IMR-90 (cell line): Measurements from ENCODE around the gene DSG1. TPM values are rescaled to one million over a fixed set of nuclear protein-coding genes. Genes with fewer than 3 reads are reported as not detected.

Experiments
- ATAC-seq: fragments of 200-7000 bp; cut with Tn5 transposase; 2 replicates; pipeline ENCODE4 v1.9.1; 2020; ENCODE audit warnings: low read depth, mild to moderate bottlenecking, moderate library complexity
- BruUV-seq: library from RNA; stranded (reverse); fragments of 400-500 nt; replicated peaks from 2 replicates; lab custom pipeline; 2021; lab: Mats Ljungman, UMichigan
- CTCF ChIA-PET: fragments of 300-600 bp; formaldehyde crosslinking; extraction: SDS; loops from one replicate; lab custom pipeline; 2021; ENCODE audit warnings: antibody characterized with exemption; lab: Yijun Ruan, JAX
- POLR2A ChIA-PET: fragments of 300-600 bp; sonication (Branson Sonifier 250); formaldehyde crosslinking; loops from one replicate; lab custom pipeline; 2022; ENCODE audit warnings: antibody characterized with exemption; ENCODE audit not compliant: unreplicated experiment; lab: Charles Lee
- DNase-seq: peaks from one replicate; pipeline ENCODE4 v3.0.0; 2013
- H2AFZ ChIP-seq: replicated peaks from 2 replicates; pipeline ENCODE3; 2013; ENCODE audit warnings: low read length, mild to moderate bottlenecking; ENCODE audit not compliant: poor library complexity
- H2AK5ac ChIP-seq: 2 replicates; pipeline ENCODE4 v1.6.1; 2013; ENCODE audit warnings: low read depth, low read length, inconsistent platforms
- H2AK9ac ChIP-seq: replicated peaks from 2 replicates; pipeline ENCODE3; 2013; ENCODE audit warnings: mild to moderate bottlenecking, low read depth, low read length, moderate library complexity; ENCODE audit not compliant: poor library complexity
- H2BK120ac ChIP-seq: 2 replicates; pipeline ENCODE4 v1.6.1; 2013; ENCODE audit warnings: low read depth, low read length, inconsistent platforms
- H2BK15ac ChIP-seq: 3 replicates; pipeline ENCODE4 v1.6.1; 2013; ENCODE audit warnings: low read depth, low read length, inconsistent platforms
- H2BK20ac ChIP-seq: 2 replicates; pipeline ENCODE4 v1.6.1; 2013; ENCODE audit warnings: low read depth, mild to moderate bottlenecking, inconsistent platforms, low read length, moderate library complexity
- H2BK5ac ChIP-seq: 2 replicates; pipeline ENCODE4 v1.6.1; 2013; ENCODE audit warnings: mild to moderate bottlenecking, low read depth, low read length, inconsistent platforms; ENCODE audit not compliant: poor library complexity, severe bottlenecking
- H3K14ac ChIP-seq: replicated peaks from 2 replicates; pipeline ENCODE4 v1.6.1; 2013; ENCODE audit warnings: low read depth, low read length, inconsistent platforms
- H3K18ac ChIP-seq: 2 replicates; pipeline ENCODE4 v1.6.1; 2013; ENCODE audit warnings: low read depth, low read length, control low read depth
- H3K23ac ChIP-seq: 2 replicates; pipeline ENCODE4 v1.6.1; 2013; ENCODE audit warnings: low read depth, low read length, inconsistent platforms
- H3K27ac ChIP-seq: 2 replicates; pipeline ENCODE4 v1.5.1; 2013; ENCODE audit warnings: mild to moderate bottlenecking, control low read depth, low read length; ENCODE audit not compliant: insufficient read depth
- H3K27me3 ChIP-seq: 2 replicates; pipeline ENCODE4 v1.6.1; 2013; ENCODE audit warnings: low read length; ENCODE audit not compliant: control insufficient read depth, insufficient read depth
- H3K36me3 ChIP-seq: 2 replicates; pipeline ENCODE4 v1.6.1; 2013; ENCODE audit warnings: low read length, mixed read lengths; ENCODE audit not compliant: control insufficient read depth, insufficient read depth
- H3K4ac ChIP-seq: 2 replicates; pipeline ENCODE4 v1.6.1; 2013; ENCODE audit warnings: low read depth, low read length, inconsistent platforms
- H3K4me1 ChIP-seq: 2 replicates; pipeline ENCODE4 v1.6.1; 2013; ENCODE audit warnings: low read length, mixed read lengths; ENCODE audit not compliant: control insufficient read depth, insufficient read depth
- H3K4me2 ChIP-seq: 2 replicates; pipeline ENCODE4 v1.6.1; 2013; ENCODE audit warnings: low read depth, mild to moderate bottlenecking, control low read depth, low read length, moderate library complexity
- H3K4me3 ChIP-seq: 2 replicates; pipeline ENCODE4 v1.5.1; 2013; ENCODE audit warnings: low read depth, mild to moderate bottlenecking, control low read depth, low read length, moderate library complexity; ENCODE audit not compliant: insufficient read depth
- H3K56ac ChIP-seq: 2 replicates; pipeline ENCODE4 v1.6.1; 2013; ENCODE audit warnings: low read length, inconsistent platforms; ENCODE audit not compliant: insufficient read depth; ENCODE audit errors: extremely low read depth
- H3K79me1 ChIP-seq, 2 experiments: 2 replicates each; pipeline ENCODE4 v1.6.1; 2013; ENCODE audit warnings: low read length in 2 of 2, inconsistent platforms in 1 of 2, low read depth in 1 of 2
- H3K9ac ChIP-seq: 2 replicates; pipeline ENCODE4 v1.6.1; 2013; ENCODE audit warnings: low read depth, low read length, control low read depth
- H3K9me1 ChIP-seq: 2 replicates; pipeline ENCODE4 v1.6.1; 2013; ENCODE audit warnings: low read length, inconsistent platforms; ENCODE audit not compliant: insufficient read depth
- H3K9me3 ChIP-seq: 2 replicates; pipeline ENCODE4 v1.6.1; 2013; ENCODE audit warnings: low read length; ENCODE audit not compliant: control insufficient read depth, insufficient read depth
- H4K20me1 ChIP-seq: 2 replicates; pipeline ENCODE4 v1.6.1; 2013; ENCODE audit warnings: low read length, inconsistent platforms; ENCODE audit not compliant: insufficient read depth
- H4K5ac ChIP-seq: 2 replicates; pipeline ENCODE4 v1.6.1; 2013; ENCODE audit warnings: mild to moderate bottlenecking, low read depth, low read length, control low read depth
- H4K8ac ChIP-seq, 2 experiments: 2 replicates each; pipeline ENCODE4 v1.6.1; 2013; ENCODE audit warnings: low read depth in 2 of 2, low read length in 2 of 2, control low read depth in 1 of 2, inconsistent platforms in 1 of 2
- H4K91ac ChIP-seq: 2 replicates; pipeline ENCODE4 v1.6.1; 2013; ENCODE audit warnings: low read depth, low read length, inconsistent platforms; ENCODE audit not compliant: insufficient read depth
- BHLHE40 ChIP-seq: fragments of 150-350 bp; IDR thresholded peaks from 2 replicates; pipeline ENCODE4 v1.6.1; 2016; ENCODE audit warnings: mild to moderate bottlenecking, low read depth, low read length
- CEBPB ChIP-seq: IDR thresholded peaks from 2 replicates; pipeline ENCODE4 v1.6.1; 2012; ENCODE audit warnings: low read depth, low read length, improper control_type of control experiment
- CHD1 ChIP-seq: IDR thresholded peaks from 2 replicates; pipeline ENCODE4 v1.6.1; 2012; ENCODE audit warnings: low read depth, low read length, improper control_type of control experiment
- CTCF ChIP-seq: conservative IDR thresholded peaks from 2 replicates; pipeline ENCODE4 v1.5.1; 2012; ENCODE audit warnings: mild to moderate bottlenecking, low read depth, low read length, improper control_type of control experiment
- ELK1 ChIP-seq: fragments of 150-350 bp; IDR thresholded peaks from 2 replicates; pipeline ENCODE4 v1.6.1; 2016; ENCODE audit warnings: low read depth, mild to moderate bottlenecking, low read length, moderate library complexity, borderline replicate concordance
- FOS ChIP-seq: fragments of 150-350 bp; IDR thresholded peaks from 2 replicates; pipeline ENCODE4 v1.6.1; 2016; ENCODE audit warnings: low read depth, low read length
- MAFK ChIP-seq: IDR thresholded peaks from 2 replicates; pipeline ENCODE4 v1.6.1; 2012; ENCODE audit warnings: low read depth, low read length, improper control_type of control experiment
- MAZ ChIP-seq: IDR thresholded peaks from 2 replicates; pipeline ENCODE4 v1.6.1; 2012; ENCODE audit warnings: low read depth, mild to moderate bottlenecking, low read length, improper control_type of control experiment, moderate library complexity, borderline replicate concordance
- MXI1 ChIP-seq: IDR thresholded peaks from 2 replicates; pipeline ENCODE4 v1.6.1; 2012; ENCODE audit warnings: low read depth, mild to moderate bottlenecking, low read length, moderate library complexity, borderline replicate concordance
- NFE2L2 ChIP-seq: fragments of 150-350 bp; IDR thresholded peaks from 2 replicates; pipeline ENCODE4 v1.6.1; 2016; ENCODE audit warnings: low read depth, mild to moderate bottlenecking, low read length
- POLR2A ChIP-seq: IDR thresholded peaks from 2 replicates; pipeline ENCODE4 v1.6.1; 2012; ENCODE audit warnings: mild to moderate bottlenecking, low read depth, low read length
- RAD21 ChIP-seq: IDR thresholded peaks from 2 replicates; pipeline ENCODE4 v1.6.1; 2012; ENCODE audit warnings: low read length, improper control_type of control experiment
- RCOR1 ChIP-seq: IDR thresholded peaks from 2 replicates; pipeline ENCODE4 v1.6.1; 2012; ENCODE audit warnings: mild to moderate bottlenecking, low read length, improper control_type of control experiment; ENCODE audit not compliant: insufficient replicate concordance
- RFX5 ChIP-seq: IDR thresholded peaks from 2 replicates; pipeline ENCODE4 v1.8.0; 2012; ENCODE audit warnings: low read depth, mild to moderate bottlenecking, low read length, moderate library complexity
- SMC3 ChIP-seq: fragments of 150-350 bp; IDR thresholded peaks from 2 replicates; pipeline ENCODE4 v1.6.1; 2016; ENCODE audit warnings: low read depth, mild to moderate bottlenecking, antibody characterized with exemption, low read length, moderate library complexity
- USF2 ChIP-seq: fragments of 150-350 bp; IDR thresholded peaks from 2 replicates; pipeline ENCODE4 v1.6.1; 2017; ENCODE audit warnings: mild to moderate bottlenecking, antibody characterized with exemption, low read length, low read depth
- WGBS, 2 experiments: methylation state at CpG; one replicate each; pipeline versions ENCODE4 v1.1.5 to v1.1.7; 2013; ENCODE audit warnings: missing lambda C conversion rate in 2 of 2; ENCODE audit not compliant: insufficient read length in 1 of 2; ENCODE audit errors: extremely low coverage in 2 of 2; 5-methylcytosine and 5-hydroxymethylcytosine counted together
- dilution Hi-C: fragments of 300-500 bp; cut with HindIII; formaldehyde crosslinking; loops from one replicate; pipeline ENCODE4 v1.14.3; 2018; ENCODE audit warnings: low sequenced_read_pairs; ENCODE audit not compliant: unreplicated experiment
- in situ Hi-C: fragments of 300-500 bp; cut with MboI; formaldehyde crosslinking; loops from 3 replicates; pipeline ENCODE4 v1.14.3; 2019; ENCODE audit warnings: low sequenced_read_pairs, inconsistent platforms, mixed read lengths
- intact Hi-C: fragments of 100-400 bp; cut with micrococcal nuclease; formaldehyde crosslinking; loops from 2 replicates; pipeline ENCODE4 v1.10.0; 2022
- polyA plus RNA-seq, 3 experiments: library from polyadenylated mRNA; depleted of rRNA; stranded (reverse); fragments of >200 nt; gene quantifications; 2 replicates each; pipeline ENCODE4 v1.2.3, GENCODE V29; 2012; ENCODE audit warnings: low replicate concordance in 1 of 3
- total RNA-seq: library from RNA; depleted of rRNA; stranded (reverse); fragments of >200 nt; gene quantifications from 2 replicates; pipeline ENCODE4 v1.2.3, GENCODE V29; 2012

The DSG1 gene
- total and polyA plus RNA-seq, 2 of the 4 experiments (the other 2 are of a cell fraction): not detected

- H4K8ac ChIP-seq: no peak overlapping the region
- H2AFZ ChIP-seq: no peak overlapping the region
- H3K4me2 ChIP-seq: no peak overlapping the region
- no peak for DNase-seq
- no peak overlapping the region for H2BK15ac ChIP-seq
- no peak for ATAC-seq
- in situ Hi-C loops (no loop called here), intact Hi-C loops (no loop called here), dilution Hi-C loops (no loop called here)
- no peak overlapping the region for H2AK5ac ChIP-seq
- H2BK5ac ChIP-seq: no peak overlapping the region
- H3K14ac ChIP-seq: no peak overlapping the region
- no peak overlapping the region for H3K9ac ChIP-seq
- CTCF ChIA-PET: no interaction called here
- H3K4ac ChIP-seq: no peak overlapping the region
- H3K27me3 ChIP-seq: no peaks in the 10 kb centered on the region
- H4K5ac ChIP-seq: no peak overlapping the region
- no peaks in the 10 kb centered on the region for H3K9me1 ChIP-seq
- no peaks in the 10 kb centered on the region for H3K79me1 ChIP-seq
- H3K36me3 ChIP-seq: no peaks in the 10 kb centered on the region
- H2BK120ac ChIP-seq: no peak overlapping the region
- H3K27ac ChIP-seq: no peak overlapping the region
- 13% methylated on average over 1 of the region's 1 CpG; no CpG with 5 or more reads in 1 of the 2 experiments for WGBS, 2 experiments
- no peak overlapping the region for H3K23ac ChIP-seq
- no peaks in the 10 kb centered on the region for H3K9me3 ChIP-seq
- POLR2A ChIA-PET: no interaction called here
- no peak overlapping the region for H3K56ac ChIP-seq
- TF ChIP-seq CHD1 (no peak), NFE2L2 (no peak), MAFK (no peak), ELK1 (no peak), RCOR1 (no peak), USF2 (no peak), BHLHE40 (no peak), RFX5 (no peak), FOS (no peak), MXI1 (no peak), CEBPB (no peak), SMC3 (no peak), CTCF (no peak), MAZ (no peak), POLR2A (no peak), RAD21 (no peak)
- BruUV-seq: no TSS peak
- no peaks in the 10 kb centered on the region for H4K20me1 ChIP-seq
- no peak overlapping the region for H2AK9ac ChIP-seq
- H3K4me1 ChIP-seq: no peaks in the 10 kb centered on the region
- H3K18ac ChIP-seq: no peak overlapping the region
- H4K91ac ChIP-seq: no peak overlapping the region
- H2BK20ac ChIP-seq: no peak overlapping the region
- H3K4me3 ChIP-seq: no peak overlapping the region
Observed at GRCh38 chr18:31278609-31279071, 39.3 kb upstream of the DSG1 start.
